Uterus (tissue), 4 donors: Measurements from ENCODE around the gene PLLP. TPM values are rescaled to one million over a fixed set of nuclear protein-coding genes. Genes with fewer than 3 reads are reported as not detected.

ENCODE experiments used
- DNase-seq, 2 donors: peaks; one replicate each; pipeline ENCODE4 v3.0.0-alpha.2; 2019 to 2020
- H3K27ac ChIP-seq, 2 donors: fragments of 200-600 bp; sonication (generic); 1 replicate in 1 of 2; 2 replicates in 1 of 2; pipeline ENCODE4 v1.5.1; 2016 to 2018
- H3K27me3 ChIP-seq, 2 donors: fragments of 200-600 bp; sonication (generic); one replicate each; pipeline ENCODE4 v1.5.1; 2018 to 2019; ENCODE audit warnings: control low read depth in 1 of 2
- H3K36me3 ChIP-seq, 2 donors: fragments of 200-600 bp; sonication (generic); one replicate each; pipeline ENCODE4 v1.5.1; 2019; ENCODE audit warnings: control low read depth in 1 of 2
- H3K4me1 ChIP-seq, 2 donors: fragments of 200-600 bp; sonication (generic); one replicate each; pipeline ENCODE4 v1.5.1; 2018 to 2019; ENCODE audit warnings: control low read depth in 1 of 2
- H3K4me3 ChIP-seq, 2 donors: fragments of 200-600 bp; sonication (generic); 1 replicate in 1 of 2; 2 replicates in 1 of 2; pipeline ENCODE4 v1.5.1; 2018 to 2019; ENCODE audit warnings: mild to moderate bottlenecking in 1 of 2
- H3K9me3 ChIP-seq, 2 donors: fragments of 200-600 bp; sonication (generic); one replicate each; pipeline ENCODE4 v1.5.1; 2019; ENCODE audit warnings: control low read depth in 1 of 2
- CTCF ChIP-seq, 4 experiments: fragments of 200-600 bp in 2 of 4; fragments of 450-650 bp in 2 of 4; sonication (generic) in 2 of 4; IDR thresholded peaks; one replicate each; pipeline ENCODE4 v1.5.1; 2016 to 2019; ENCODE audit warnings: antibody characterized with exemption in 4 of 4, mild to moderate bottlenecking in 2 of 4, moderate library complexity in 1 of 4
- POLR2A ChIP-seq, 2 donors: fragments of 450-650 bp; IDR thresholded peaks; one replicate each; pipeline ENCODE4 v1.6.1; 2016; ENCODE audit warnings: antibody characterized with exemption in 2 of 2, mild to moderate bottlenecking in 1 of 2, moderate library complexity in 1 of 2
- intact Hi-C: fragments of 100-400 bp; cut with DNase I; formaldehyde crosslinking; loops from one replicate; pipeline ENCODE4 v1.15.1; 2023; ENCODE audit warnings: low total_unique reads
- total RNA-seq, 4 donors: library from RNA; depleted of rRNA in 3 of 4; stranded (reverse); fragments of >200 nt in 3 of 4; gene quantifications; one replicate each; pipeline versions ENCODE4 v1.1.0 to v1.2.4, GENCODE V29; 2014 to 2023
- donor health status: DM: yes; HTN: yes; CAD: no.

PLLP gene
- total RNA-seq, 4 donors from 2014 or later: 2.6 to 19.1 (median 6.2) TPM; not detected in 1

- no peaks in the 10 kb centered on the region for H3K4me1 ChIP-seq
- no peak for TF ChIP-seq CTCF (IDR thresholded peaks at IDR 0.05)
- TF ChIP-seq POLR2A (IDR thresholded peaks at IDR 0.05): no peak
Observed at GRCh38 chr16:57239107-57239506, 45.4 kb downstream of the PLLP start.

GRCh38 chr16:57238682-57239081 lies 45.8 kb downstream of the PLLP start:
- intact Hi-C loops: no loop called here

More at GRCh38 chr16:57239107-57239506, 45.4 kb downstream of the PLLP start:
- intact Hi-C loops: no loop called here
- DNase-seq: no peak
- Histone ChIP-seq H3K27me3 (no peaks in the 10 kb centered on the region), H3K36me3 (no peaks in the 10 kb centered on the region), H3K4me3 (no peak overlapping the region), H3K9me3 (no peaks in the 10 kb centered on the region), H3K27ac (no peak overlapping the region)

GRCh38 chr16:57236022-57236350 lies 48.5 kb downstream of the PLLP start:
- Histone ChIP-seq H3K27ac (no peak overlapping the region), H3K4me3 (no peak overlapping the region), H3K36me3 (no peaks in the 10 kb centered on the region), H3K4me1 (no peaks in the 10 kb centered on the region), H3K9me3 (no peaks in the 10 kb centered on the region), H3K27me3 (no peaks in the 10 kb centered on the region)
- intact Hi-C loops: no loop called here
- no peak for DNase-seq
- TF ChIP-seq CTCF (IDR thresholded peaks at IDR 0.05) (no peak), POLR2A (IDR thresholded peaks at IDR 0.05) (no peak)

More at GRCh38 chr16:57238682-57239081, 45.8 kb downstream of the PLLP start:
- H3K36me3 ChIP-seq: no peaks in the 10 kb centered on the region
- no peak overlapping the region for H3K4me3 ChIP-seq
- no peak for TF ChIP-seq POLR2A (IDR thresholded peaks at IDR 0.05)
- no peak for TF ChIP-seq CTCF (IDR thresholded peaks at IDR 0.05)
- H3K27ac ChIP-seq: no peak overlapping the region
- no peak for DNase-seq
- H3K27me3 ChIP-seq: no peaks in the 10 kb centered on the region
- no peaks in the 10 kb centered on the region for H3K4me1 ChIP-seq
- no peaks in the 10 kb centered on the region for H3K9me3 ChIP-seq

GRCh38 chr16:57235128-57236021 lies 49.1 kb downstream of the PLLP start:
- Histone ChIP-seq H3K4me3 (no peak overlapping the region), H3K36me3 (no peaks in the 10 kb centered on the region), H3K27ac (no peak overlapping the region), H3K9me3 (no peaks in the 10 kb centered on the region), H3K4me1 (no peaks in the 10 kb centered on the region), H3K27me3 (no peaks in the 10 kb centered on the region)
- no peak for DNase-seq
- intact Hi-C loops: no loop called here
- TF ChIP-seq CTCF (IDR thresholded peaks at IDR 0.05) (no peak), POLR2A (IDR thresholded peaks at IDR 0.05) (no peak)

- Histone ChIP-seq H3K27ac (no peak overlapping the region), H3K27me3 (no peaks in the 10 kb centered on the region), H3K4me3 (no peak overlapping the region), H3K9me3 (no peaks in the 10 kb centered on the region), H3K36me3 (no peaks in the 10 kb centered on the region), H3K4me1 (no peaks in the 10 kb centered on the region)
- TF ChIP-seq CTCF (IDR thresholded peaks at IDR 0.05) (no peak), POLR2A (IDR thresholded peaks at IDR 0.05) (no peak)
- no peak for DNase-seq
- intact Hi-C loops: no loop called here
Observed at GRCh38 chr16:57234707-57235092, 49.8 kb downstream of the PLLP start.
